ENCODE measurements around the gene CHST2.

The CHST2 gene

GRCh38 chr3:143170074-143170473 lies 50.5 kb downstream of the CHST2 start:
- no peak for DNase-seq

GRCh38 chr3:143170676-143171075 lies 51.1 kb downstream of the CHST2 start:
- no peak for DNase-seq

- DNase-seq: no peak
Measured at GRCh38 chr3:143171141-143171980, 51.8 kb downstream of the CHST2 start.

- DNase-seq: no peak
Measured at GRCh38 chr3:143172062-143172794, 52.7 kb downstream of the CHST2 start.

GRCh38 chr3:143172795-143173145 lies 53.2 kb downstream of the CHST2 start:
- no peak for DNase-seq

GRCh38 chr3:143173242-143173641 lies 53.7 kb downstream of the CHST2 start:
- no peak for DNase-seq

Data from right forelimb (tissue), 1 donor.